Naive thymus-derived CD4-positive, alpha-beta T cell (primary cell): Measurements from ENCODE around the gene UPF3B. TPM values are rescaled to one million over a fixed set of nuclear protein-coding genes. Genes with fewer than 3 reads are reported as not detected.
"Not testable (repeated sequence)": the region's sequence is repeated elsewhere in the genome, so short reads cannot be mapped to it uniquely, and the experiment has no call there.

ENCODE experiments used
- ATAC-seq: fragments of 150-1000 bp; cut with Tn5 transposase; 2 replicates; pipeline ENCODE4 v1.10.0; 2021; ENCODE audit warnings: mild to moderate bottlenecking, moderate library complexity
- CTCF ChIA-PET: fragments of 350-600 bp; sonication (Branson Sonifier 250); formaldehyde crosslinking; loops from one replicate; lab custom pipeline; 2021; ENCODE audit warnings: antibody characterized with exemption; lab: Charles Lee
- POLR2A ChIA-PET: fragments of 350-600 bp; sonication (Branson Sonifier 250); formaldehyde crosslinking; loops from one replicate; lab custom pipeline; 2021; ENCODE audit warnings: antibody characterized with exemption, inconsistent platforms; lab: Charles Lee
- DNase-seq, 9 donors: peaks; one replicate each; pipeline versions ENCODE4 v3.0.0 to v3.0.0-alpha.2; 2020 to 2022; ENCODE audit warnings: mixed read lengths in 1 of 9
- H3K27ac ChIP-seq: one replicate; pipeline ENCODE4 v1.7.0; 2013; ENCODE audit warnings: mild to moderate bottlenecking, low read depth, low read length, moderate library complexity
- H3K27me3 ChIP-seq, 2 donors: one replicate each; pipeline ENCODE4 v1.7.0; 2013; ENCODE audit warnings: low read length in 2 of 2, mild to moderate bottlenecking in 2 of 2, moderate library complexity in 2 of 2; ENCODE audit not compliant: control insufficient read depth in 2 of 2, insufficient read depth in 2 of 2
- H3K36me3 ChIP-seq, 3 experiments: 1 replicate in 2 of 3; 2 replicates in 1 of 3; pipeline ENCODE4 v1.7.0; 2013; ENCODE audit warnings: low read length in 3 of 3, mild to moderate bottlenecking in 3 of 3, moderate library complexity in 1 of 3; ENCODE audit not compliant: insufficient read depth in 3 of 3, control insufficient read depth in 2 of 3
- H3K4me1 ChIP-seq, 2 donors: one replicate each; pipeline ENCODE4 v1.7.0; 2013; ENCODE audit warnings: low read length in 2 of 2, mild to moderate bottlenecking in 2 of 2, moderate library complexity in 1 of 2; ENCODE audit not compliant: control insufficient read depth in 2 of 2, insufficient read depth in 2 of 2
- H3K4me3 ChIP-seq: 2 replicates; pipeline ENCODE4 v1.7.0; 2013; ENCODE audit warnings: mild to moderate bottlenecking, low read length
- H3K9me3 ChIP-seq, 3 experiments: 1 replicate in 2 of 3; 2 replicates in 1 of 3; pipeline ENCODE4 v1.7.0; 2013; ENCODE audit warnings: low read length in 3 of 3; ENCODE audit not compliant: control insufficient read depth in 2 of 3
- H3K27ac Mint-ChIP-seq, 9 donors: one replicate each; pipeline ENCODE4 v1.8.0; 2020 to 2022; ENCODE audit warnings: mixed read lengths in 9 of 9, mild to moderate bottlenecking in 8 of 9, moderate library complexity in 5 of 9, inconsistent platforms in 2 of 9
- H3K27me3 Mint-ChIP-seq, 5 donors: one replicate each; pipeline ENCODE4 v1.8.0; 2021 to 2022; ENCODE audit warnings: mixed read lengths in 5 of 5, mild to moderate bottlenecking in 1 of 5
- H3K36me3 Mint-ChIP-seq, 5 donors: one replicate each; pipeline ENCODE4 v1.8.0; 2020 to 2022; ENCODE audit warnings: mixed read lengths in 5 of 5, mild to moderate bottlenecking in 3 of 5, inconsistent platforms in 1 of 5
- H3K4me1 Mint-ChIP-seq, 7 donors: one replicate each; pipeline ENCODE4 v1.8.0; 2020 to 2022; ENCODE audit warnings: mixed read lengths in 7 of 7, mild to moderate bottlenecking in 3 of 7, inconsistent platforms in 1 of 7
- H3K4me3 Mint-ChIP-seq, 10 donors: one replicate each; pipeline ENCODE4 v1.8.0; 2020 to 2022; ENCODE audit warnings: mild to moderate bottlenecking in 10 of 10, mixed read lengths in 10 of 10, moderate library complexity in 6 of 10, inconsistent platforms in 2 of 10
- H3K9me3 Mint-ChIP-seq, 11 donors: one replicate each; pipeline ENCODE4 v1.8.0; 2020 to 2022; ENCODE audit warnings: mixed read lengths in 11 of 11, mild to moderate bottlenecking in 4 of 11, inconsistent platforms in 1 of 11, moderate library complexity in 1 of 11
- intact Hi-C, 2 donors: fragments of 100-400 bp; cut with micrococcal nuclease; formaldehyde crosslinking; loops; one replicate each; pipeline ENCODE4 v1.15.1; 2023
- polyA plus RNA-seq, 2 donors: library from polyadenylated mRNA; unstranded; fragments of 300-500 nt; fragmentation: Illumina TruSeq; gene quantifications; one replicate each; pipeline ENCODE4 v1.2.3, GENCODE V29; 2021
- total RNA-seq, 6 experiments: library from RNA in 5 of 6; stranded (reverse) in 5 of 6; gene quantifications; 1 replicate in 5 of 6; 2 replicates in 1 of 6; pipeline ENCODE4 v1.2.3 and lab custom pipeline; 2021 to 2026

The UPF3B gene, protein sequence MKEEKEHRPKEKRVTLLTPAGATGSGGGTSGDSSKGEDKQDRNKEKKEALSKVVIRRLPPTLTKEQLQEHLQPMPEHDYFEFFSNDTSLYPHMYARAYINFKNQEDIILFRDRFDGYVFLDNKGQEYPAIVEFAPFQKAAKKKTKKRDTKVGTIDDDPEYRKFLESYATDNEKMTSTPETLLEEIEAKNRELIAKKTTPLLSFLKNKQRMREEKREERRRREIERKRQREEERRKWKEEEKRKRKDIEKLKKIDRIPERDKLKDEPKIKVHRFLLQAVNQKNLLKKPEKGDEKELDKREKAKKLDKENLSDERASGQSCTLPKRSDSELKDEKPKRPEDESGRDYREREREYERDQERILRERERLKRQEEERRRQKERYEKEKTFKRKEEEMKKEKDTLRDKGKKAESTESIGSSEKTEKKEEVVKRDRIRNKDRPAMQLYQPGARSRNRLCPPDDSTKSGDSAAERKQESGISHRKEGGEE
- total RNA-seq (10 to 100 TPM in 3 of 5 experiments, 1 to 10 TPM in 2; 7.6 to 12.6 (median 11.3) TPM), polyA plus RNA-seq (1 to 10 TPM; 7.3 to 8.3 TPM), total RNA-seq (lab: John Stamatoyannopoulos, UW) (22.6 reads per million, percentile 53 among the genes with 10 or more reads in this experiment)

GRCh38 chrX:119852382-119853353, at the start of gene UPF3B:
Gene UPF3B, minus strand, starts transcription at chrX:119852963. Its CDS starts 35 bp downstream, at chrX:119852928.
- CTCF ChIA-PET: interaction anchor here (0.6 to 0.9 kb wide), 2 partner anchors 61 to 244 kb away, joined by 3 to 5 read pairs; partner anchors contain the start of gene RPL39
- peak within 1 kb of the TSS; percentile 89 to 100 (median 98) for H3K4me3 Mint-ChIP-seq
- Histone ChIP-seq H3K36me3 (peaks cover 0 to 6% (median 0%) of the 10 kb centered on the region in 3 experiments), H3K9me3 (no peaks in the 10 kb centered on the region), H3K4me3 (peak within 1 kb of the TSS; percentile 88), H3K27ac (peak within 1 kb of the TSS; percentile 95), H3K27me3 (no peaks in the 10 kb centered on the region), H3K4me1 (no peaks in the 10 kb centered on the region)
- peaks cover 0 to 3% (median 0%) of the 10 kb centered on the region in 5 donors for H3K27me3 Mint-ChIP-seq
- POLR2A ChIA-PET: interaction anchor here (0.5 to 2.5 kb wide), 10 partner anchors 9 to 396 kb away, joined by 3 to 27 read pairs (median 5); partner anchors contain the start of genes NDUFA1, RNF113A and RPL39
- intact Hi-C loops: loop anchor here (1.0 to 5.0 kb wide), 8 partner anchors 19 to 384 kb away; partner anchors contain the start of genes NDUFA1 (in 2 of the 2), RNF113A (in 2 of the 2), RPL39 (in 2 of the 2) and SLC25A5 (in 2 of the 2)
- DNase-seq: peak; percentile 67 to 96 (median 92)
- H3K9me3 Mint-ChIP-seq: peaks cover 0 to 2% (median 0%) of the 10 kb centered on the region in 11 donors
- H3K4me1 Mint-ChIP-seq: peaks cover 3 to 29% (median 23%) of the 10 kb centered on the region in 7 donors
- H3K36me3 Mint-ChIP-seq: peaks cover 0 to 8% (median 3%) of the 10 kb centered on the region in 5 donors
- ATAC-seq: peak; percentile 98
- H3K27ac Mint-ChIP-seq: peak within 1 kb of the TSS; percentile 87 to 99 (median 97)

DNA sequence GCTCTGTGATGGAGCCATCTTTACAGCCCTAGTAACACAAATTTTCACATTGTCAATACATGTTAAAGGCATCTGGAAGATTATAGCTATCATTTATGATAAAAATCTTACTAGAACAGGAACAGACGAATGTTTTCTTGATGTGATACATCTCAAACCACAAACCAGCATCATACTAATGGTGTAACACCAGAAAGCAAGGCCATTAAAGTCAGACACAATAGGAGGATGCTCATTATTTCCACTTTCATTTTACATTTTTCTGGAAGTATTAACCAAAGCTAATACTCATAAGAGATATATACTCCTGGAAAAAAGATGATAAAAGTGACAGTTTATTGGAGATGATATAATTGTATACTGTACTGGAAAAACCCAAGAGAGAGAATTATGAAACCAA, 48.2 kb upstream of the UPF3B start:
- intact Hi-C loops: no loop called here
- POLR2A ChIA-PET: no interaction called here
- Histone ChIP-seq H3K27me3 (no peaks in the 10 kb centered on the region), H3K4me1 (no peaks in the 10 kb centered on the region), H3K36me3 (no peaks in the 10 kb centered on the region), H3K27ac (no peak overlapping the region), H3K4me3 (no peak overlapping the region), H3K9me3 (no peaks in the 10 kb centered on the region)
- Mint-ChIP-seq H3K9me3 (no peaks in the 10 kb centered on the region), H3K4me3 (no peak overlapping the region), H3K27ac (no peak overlapping the region), H3K4me1 (peaks cover 0 to 4% (median 0%) of the 10 kb centered on the region in 7 donors), H3K36me3 (no peaks in the 10 kb centered on the region), H3K27me3 (no peaks in the 10 kb centered on the region)
- ATAC-seq (no peak), DNase-seq (no peak)
- CTCF ChIA-PET: no interaction called here

DNA sequence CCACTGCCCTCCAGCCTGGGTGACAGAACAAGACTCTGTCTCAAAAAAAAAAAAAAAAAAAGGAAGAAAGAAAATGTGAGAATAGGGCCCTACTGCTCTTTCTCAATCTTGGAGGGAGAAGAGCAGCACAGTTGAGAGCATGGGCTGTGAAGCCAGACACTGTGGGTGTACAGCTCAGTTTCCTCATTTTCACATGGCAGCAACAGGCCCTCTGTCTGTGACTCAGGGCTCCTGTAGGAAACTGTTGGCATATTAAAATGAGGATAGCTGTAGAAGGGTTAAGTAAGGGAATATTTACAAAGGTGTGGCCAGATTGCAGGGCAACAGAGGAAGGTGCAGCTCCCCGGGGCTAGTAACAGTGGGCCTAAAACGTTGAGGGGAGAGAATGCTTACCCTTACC, 46.4 kb upstream of the UPF3B start:
- DNase-seq: no peak

DNA sequence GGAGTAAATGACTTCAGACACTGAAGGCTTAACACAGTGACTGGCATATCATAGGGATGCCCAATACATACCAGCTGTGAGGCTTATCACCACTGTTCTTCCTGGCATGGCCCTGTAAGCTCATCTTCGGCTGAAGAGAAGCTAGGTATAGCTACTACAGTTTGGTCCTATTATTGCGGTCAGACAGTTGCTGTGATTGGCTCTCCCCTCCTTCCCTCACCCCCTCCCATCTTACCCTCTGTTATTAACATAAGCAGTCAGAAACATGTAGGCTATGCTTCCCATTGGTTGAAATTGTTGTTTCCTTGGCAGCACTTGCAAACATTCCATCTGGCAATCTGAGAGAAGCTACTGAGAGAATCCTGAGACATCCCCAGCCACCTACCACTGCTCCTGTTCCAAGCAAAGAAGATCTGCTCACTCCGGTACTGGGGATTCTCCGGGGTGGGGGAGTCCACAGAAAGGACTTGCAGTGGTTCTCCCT, 43.1 kb upstream of the UPF3B start, which contains the start of gene AKAP14:
AKAP14 (plus strand) TSS at position 51 of the 484 bp plus-strand sequence. CDS start 7,331 bp downstream, outside the sequence.
- ChIA-PET POLR2A (no interaction called here), CTCF (no interaction called here)
- Histone ChIP-seq H3K4me3 (no peak within 1 kb of the TSS), H3K27ac (no peak within 1 kb of the TSS), H3K36me3 (no peaks in the 10 kb centered on the region), H3K27me3 (no peaks in the 10 kb centered on the region), H3K9me3 (no peaks in the 10 kb centered on the region), H3K4me1 (no peaks in the 10 kb centered on the region)
- H3K9me3 Mint-ChIP-seq: no peaks in the 10 kb centered on the region
- no peaks in the 10 kb centered on the region for H3K27me3 Mint-ChIP-seq
- ATAC-seq (no peak), DNase-seq (no peak)
- intact Hi-C loops: no loop called here
- H3K4me3 Mint-ChIP-seq: no peak within 1 kb of the TSS
- H3K4me1 Mint-ChIP-seq: peaks cover 0 to 3% (median 0%) of the 10 kb centered on the region in 7 donors
- H3K27ac Mint-ChIP-seq: no peak within 1 kb of the TSS
- H3K36me3 Mint-ChIP-seq: no peaks in the 10 kb centered on the region

More for the DNA sequence above, 46.4 kb upstream of the UPF3B start:
- Histone ChIP-seq H3K36me3 (no peaks in the 10 kb centered on the region), H3K4me1 (no peaks in the 10 kb centered on the region), H3K4me3 (no peak overlapping the region), H3K27me3 (no peaks in the 10 kb centered on the region), H3K27ac (no peak overlapping the region), H3K9me3 (no peaks in the 10 kb centered on the region)
- no peaks in the 10 kb centered on the region for H3K27me3 Mint-ChIP-seq
- no peak for ATAC-seq
- intact Hi-C loops: no loop called here
- no peak overlapping the region for H3K4me3 Mint-ChIP-seq
- H3K4me1 Mint-ChIP-seq: peaks cover 0 to 4% (median 0%) of the 10 kb centered on the region in 7 donors
- no peaks in the 10 kb centered on the region for H3K9me3 Mint-ChIP-seq
- no peaks in the 10 kb centered on the region for H3K36me3 Mint-ChIP-seq
- no peak overlapping the region for H3K27ac Mint-ChIP-seq
- ChIA-PET CTCF (no interaction called here), POLR2A (no interaction called here)

- H3K4me1 ChIP-seq, H3K4me1 Mint-ChIP-seq, intact Hi-C loops, H3K9me3 Mint-ChIP-seq, H3K9me3 ChIP-seq, ATAC-seq, H3K36me3 ChIP-seq, H3K4me3 ChIP-seq, POLR2A ChIA-PET, H3K4me3 Mint-ChIP-seq, H3K27me3 ChIP-seq, H3K27me3 Mint-ChIP-seq, DNase-seq, H3K36me3 Mint-ChIP-seq, H3K27ac ChIP-seq, H3K27ac Mint-ChIP-seq: not testable (repeated sequence)
- CTCF ChIA-PET: interaction anchor here (0.6 to 0.7 kb wide), 2 partner anchors 8 to 376 kb away, joined by 7 read pairs; no protein-coding TSS in a partner anchor
Observed at GRCh38 chrX:119891961-119892692, 39.4 kb upstream of the UPF3B start.
